B cell (primary cell): ENCODE results near the gene TBX1.
A peak's percentile ranks its signal among the peaks of the same experiment; 100 is the strongest.

Experiments used
- EZH2 ChIP-seq: IDR thresholded peaks from 2 replicates; pipeline ENCODE4 v1.6.1; 2012; ENCODE audit warnings: borderline replicate concordance, low read depth, mild to moderate bottlenecking, moderate library complexity, low read length; ENCODE audit not compliant: insufficient read depth, poor library complexity, severe bottlenecking
- TF ChIP-seq, protein P1 (sequence below): fragments of 200-600 bp; IDR thresholded peaks from one replicate; pipeline ENCODE4 v1.8.0; 2022; ENCODE audit warnings: antibody characterized with exemption, mild to moderate bottlenecking

- TF ChIP-seq EZH2 = peak; percentile 51
- TF ChIP-seq, protein P1, sequence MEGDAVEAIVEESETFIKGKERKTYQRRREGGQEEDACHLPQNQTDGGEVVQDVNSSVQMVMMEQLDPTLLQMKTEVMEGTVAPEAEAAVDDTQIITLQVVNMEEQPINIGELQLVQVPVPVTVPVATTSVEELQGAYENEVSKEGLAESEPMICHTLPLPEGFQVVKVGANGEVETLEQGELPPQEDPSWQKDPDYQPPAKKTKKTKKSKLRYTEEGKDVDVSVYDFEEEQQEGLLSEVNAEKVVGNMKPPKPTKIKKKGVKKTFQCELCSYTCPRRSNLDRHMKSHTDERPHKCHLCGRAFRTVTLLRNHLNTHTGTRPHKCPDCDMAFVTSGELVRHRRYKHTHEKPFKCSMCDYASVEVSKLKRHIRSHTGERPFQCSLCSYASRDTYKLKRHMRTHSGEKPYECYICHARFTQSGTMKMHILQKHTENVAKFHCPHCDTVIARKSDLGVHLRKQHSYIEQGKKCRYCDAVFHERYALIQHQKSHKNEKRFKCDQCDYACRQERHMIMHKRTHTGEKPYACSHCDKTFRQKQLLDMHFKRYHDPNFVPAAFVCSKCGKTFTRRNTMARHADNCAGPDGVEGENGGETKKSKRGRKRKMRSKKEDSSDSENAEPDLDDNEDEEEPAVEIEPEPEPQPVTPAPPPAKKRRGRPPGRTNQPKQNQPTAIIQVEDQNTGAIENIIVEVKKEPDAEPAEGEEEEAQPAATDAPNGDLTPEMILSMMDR = no peak
These were observed 46.0 kb upstream of the TBX1 start, which contains the start of gene SEPTIN5 for GRCh38 chr22:19714312-19715187.
